H1 (cell line): ENCODE measurements around the gene SMIM32.

Source experiments
- ATF3 ChIP-seq: IDR thresholded peaks from 2 replicates; pipeline ENCODE4 v1.6.1; 2011; ENCODE audit warnings: low read depth, mild to moderate bottlenecking, low read length; ENCODE audit not compliant: insufficient read depth
- EP300 ChIP-seq, 2 experiments: IDR thresholded peaks; 1 replicate in 1 of 2; 2 replicates in 1 of 2; pipeline ENCODE4 v1.6.1; 2011 to 2012; ENCODE audit warnings: low read depth in 2 of 2, low read length in 2 of 2, mild to moderate bottlenecking in 2 of 2, borderline replicate concordance in 1 of 2, inconsistent platforms in 1 of 2, moderate library complexity in 1 of 2
- POLR2A ChIP-seq, 2 experiments: IDR thresholded peaks; 1 replicate in 1 of 2; 2 replicates in 1 of 2; pipeline ENCODE4 v1.6.1; 2011; ENCODE audit warnings: low read depth in 2 of 2, low read length in 2 of 2, mild to moderate bottlenecking in 2 of 2; ENCODE audit errors: control extremely low read depth in 1 of 2
- POLR2AphosphoS5 ChIP-seq: IDR thresholded peaks from 2 replicates; pipeline ENCODE4 v1.6.1; 2011; ENCODE audit warnings: low read depth, low read length
- RFX5 ChIP-seq: IDR thresholded peaks from 2 replicates; pipeline ENCODE4 v1.6.1; 2011; ENCODE audit warnings: low read depth, low read length, improper control_type of control experiment, borderline replicate concordance
- SRF ChIP-seq: IDR thresholded peaks from 2 replicates; pipeline ENCODE4 v1.6.1; 2011; ENCODE audit warnings: mild to moderate bottlenecking, low read depth, low read length, moderate library complexity
- TAF1 ChIP-seq: IDR thresholded peaks from 2 replicates; pipeline ENCODE4 v1.6.1; 2011; ENCODE audit warnings: mild to moderate bottlenecking, low read depth, low read length
- TBP ChIP-seq: IDR thresholded peaks from 2 replicates; pipeline ENCODE4 v1.6.1; 2011; ENCODE audit warnings: low read depth, low read length, improper control_type of control experiment
- TCF12 ChIP-seq: IDR thresholded peaks from 2 replicates; pipeline ENCODE4 v1.6.1; 2011; ENCODE audit warnings: low read depth, mild to moderate bottlenecking, low read length
- YY1 ChIP-seq: IDR thresholded peaks from 2 replicates; pipeline ENCODE4 v1.6.1; 2011; ENCODE audit warnings: low read depth, mild to moderate bottlenecking, low read length
- ZNF274 ChIP-seq: IDR thresholded peaks from 2 replicates; pipeline ENCODE4 v1.7.0; 2012; ENCODE audit warnings: low read length, borderline replicate concordance; ENCODE audit errors: extremely low read depth
- TF ChIP-seq, protein P1 (sequence below), 3 experiments: IDR thresholded peaks; 1 replicate in 2 of 3; 2 replicates in 1 of 3; pipeline versions ENCODE4 v1.5.1 to v1.6.1; 2011; ENCODE audit warnings: low read length in 3 of 3, mild to moderate bottlenecking in 3 of 3, inconsistent platforms in 2 of 3, low read depth in 1 of 3, moderate library complexity in 1 of 3; ENCODE audit not compliant: insufficient read depth in 1 of 3; ENCODE audit errors: control extremely low read depth in 1 of 3
- TF ChIP-seq, protein P2 (sequence below): IDR thresholded peaks from 2 replicates; pipeline ENCODE4 v1.6.1; 2012; ENCODE audit warnings: inconsistent platforms

DNA sequence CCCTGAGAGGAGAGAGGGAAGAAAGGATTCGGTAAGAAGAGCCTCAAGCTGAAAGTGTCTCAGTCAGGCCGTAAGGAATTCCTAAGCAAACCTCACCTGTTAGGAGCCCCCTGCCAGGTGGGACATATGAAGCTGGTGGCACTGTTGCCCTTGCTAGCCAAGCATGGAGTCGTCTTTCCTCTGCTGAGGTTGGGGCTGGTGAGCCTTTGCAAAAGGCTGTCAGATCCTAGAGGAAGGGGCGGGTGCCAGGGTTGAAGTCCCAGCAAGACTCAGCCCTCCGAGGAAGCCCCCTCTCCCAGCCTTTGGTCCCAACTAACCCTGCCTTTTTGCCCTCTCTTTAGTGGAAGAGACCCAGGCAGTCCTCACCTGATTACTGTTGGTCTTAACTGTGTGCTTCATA, 5.5 kb upstream of the SMIM32 start:
- TF ChIP-seq, protein P1, sequence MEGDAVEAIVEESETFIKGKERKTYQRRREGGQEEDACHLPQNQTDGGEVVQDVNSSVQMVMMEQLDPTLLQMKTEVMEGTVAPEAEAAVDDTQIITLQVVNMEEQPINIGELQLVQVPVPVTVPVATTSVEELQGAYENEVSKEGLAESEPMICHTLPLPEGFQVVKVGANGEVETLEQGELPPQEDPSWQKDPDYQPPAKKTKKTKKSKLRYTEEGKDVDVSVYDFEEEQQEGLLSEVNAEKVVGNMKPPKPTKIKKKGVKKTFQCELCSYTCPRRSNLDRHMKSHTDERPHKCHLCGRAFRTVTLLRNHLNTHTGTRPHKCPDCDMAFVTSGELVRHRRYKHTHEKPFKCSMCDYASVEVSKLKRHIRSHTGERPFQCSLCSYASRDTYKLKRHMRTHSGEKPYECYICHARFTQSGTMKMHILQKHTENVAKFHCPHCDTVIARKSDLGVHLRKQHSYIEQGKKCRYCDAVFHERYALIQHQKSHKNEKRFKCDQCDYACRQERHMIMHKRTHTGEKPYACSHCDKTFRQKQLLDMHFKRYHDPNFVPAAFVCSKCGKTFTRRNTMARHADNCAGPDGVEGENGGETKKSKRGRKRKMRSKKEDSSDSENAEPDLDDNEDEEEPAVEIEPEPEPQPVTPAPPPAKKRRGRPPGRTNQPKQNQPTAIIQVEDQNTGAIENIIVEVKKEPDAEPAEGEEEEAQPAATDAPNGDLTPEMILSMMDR (IDR thresholded peaks at IDR 0.05; ENCODE audit: control extremely low read depth in 1 of 3, insufficient read depth in 1 of 3, low read depth in 1 of 3, low read length in 3 of 3), result no peak
- TF ChIP-seq POLR2AphosphoS5 (no peak), TAF1 (no peak), POLR2A (IDR thresholded peaks at IDR 0.05; ENCODE audit: control extremely low read depth in 1 of 2, low read depth in 2 of 2, low read length in 2 of 2) (no peak), ATF3 (no peak), ZNF274 (no peak), SRF (no peak), TCF12 (no peak), TBP (no peak), YY1 (no peak), RFX5 (no peak), EP300 (IDR thresholded peaks at IDR 0.05; ENCODE audit: borderline replicate concordance in 1 of 2, low read depth in 2 of 2, low read length in 2 of 2) (no peak)
- TF ChIP-seq, protein P2, sequence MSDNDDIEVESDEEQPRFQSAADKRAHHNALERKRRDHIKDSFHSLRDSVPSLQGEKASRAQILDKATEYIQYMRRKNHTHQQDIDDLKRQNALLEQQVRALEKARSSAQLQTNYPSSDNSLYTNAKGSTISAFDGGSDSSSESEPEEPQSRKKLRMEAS, result no peak
